Measurements from ENCODE around the gene VN1R2.
"Not testable (repeated sequence)": the region's sequence is repeated elsewhere in the genome, so short reads cannot be mapped to it uniquely, and the experiment has no call there.

DNA sequence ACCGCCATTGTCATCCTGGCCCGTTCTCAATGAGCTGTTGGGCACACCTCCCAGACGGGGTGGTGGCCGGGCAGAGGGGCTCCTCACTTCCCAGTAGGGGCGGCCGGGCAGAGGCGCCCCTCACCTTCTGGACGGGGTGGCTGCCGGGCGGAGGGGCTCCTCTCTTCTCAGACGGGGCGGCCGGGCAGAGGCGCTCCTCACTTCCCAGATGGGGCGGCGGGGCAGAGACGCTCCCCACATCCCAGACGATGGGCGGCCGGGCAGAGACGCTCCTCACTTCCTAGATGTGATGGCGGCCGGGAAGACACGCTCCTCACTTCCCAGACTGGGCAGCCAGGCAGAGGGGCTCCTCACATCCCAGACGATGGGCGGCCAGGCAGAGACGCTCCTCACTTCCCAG, 11.8 kb downstream of the VN1R2 start:
- TF ChIP-seq, protein P1, sequence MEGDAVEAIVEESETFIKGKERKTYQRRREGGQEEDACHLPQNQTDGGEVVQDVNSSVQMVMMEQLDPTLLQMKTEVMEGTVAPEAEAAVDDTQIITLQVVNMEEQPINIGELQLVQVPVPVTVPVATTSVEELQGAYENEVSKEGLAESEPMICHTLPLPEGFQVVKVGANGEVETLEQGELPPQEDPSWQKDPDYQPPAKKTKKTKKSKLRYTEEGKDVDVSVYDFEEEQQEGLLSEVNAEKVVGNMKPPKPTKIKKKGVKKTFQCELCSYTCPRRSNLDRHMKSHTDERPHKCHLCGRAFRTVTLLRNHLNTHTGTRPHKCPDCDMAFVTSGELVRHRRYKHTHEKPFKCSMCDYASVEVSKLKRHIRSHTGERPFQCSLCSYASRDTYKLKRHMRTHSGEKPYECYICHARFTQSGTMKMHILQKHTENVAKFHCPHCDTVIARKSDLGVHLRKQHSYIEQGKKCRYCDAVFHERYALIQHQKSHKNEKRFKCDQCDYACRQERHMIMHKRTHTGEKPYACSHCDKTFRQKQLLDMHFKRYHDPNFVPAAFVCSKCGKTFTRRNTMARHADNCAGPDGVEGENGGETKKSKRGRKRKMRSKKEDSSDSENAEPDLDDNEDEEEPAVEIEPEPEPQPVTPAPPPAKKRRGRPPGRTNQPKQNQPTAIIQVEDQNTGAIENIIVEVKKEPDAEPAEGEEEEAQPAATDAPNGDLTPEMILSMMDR (IDR thresholded peaks at IDR 0.05 in 4 of 5, conservative IDR thresholded peaks at IDR 0.05 in 1 of 5) = not testable (repeated sequence)
- not testable (repeated sequence) for TF ChIP-seq POLR2A (IDR thresholded peaks at IDR 0.05)
